Stimulated activated CD8-positive, alpha-beta memory T cell treated with anti-CD3 and anti-CD28 coated beads, Interleukin-4, amount 100 ng/mL, for 24 hours (primary cell): ENCODE results near the gene CRIP1.

Experiments
- DNase-seq: peaks from one replicate; pipeline ENCODE4 v3.0.0-alpha.2; 2020; ENCODE audit warnings: low read depth

Gene CRIP1

DNA sequence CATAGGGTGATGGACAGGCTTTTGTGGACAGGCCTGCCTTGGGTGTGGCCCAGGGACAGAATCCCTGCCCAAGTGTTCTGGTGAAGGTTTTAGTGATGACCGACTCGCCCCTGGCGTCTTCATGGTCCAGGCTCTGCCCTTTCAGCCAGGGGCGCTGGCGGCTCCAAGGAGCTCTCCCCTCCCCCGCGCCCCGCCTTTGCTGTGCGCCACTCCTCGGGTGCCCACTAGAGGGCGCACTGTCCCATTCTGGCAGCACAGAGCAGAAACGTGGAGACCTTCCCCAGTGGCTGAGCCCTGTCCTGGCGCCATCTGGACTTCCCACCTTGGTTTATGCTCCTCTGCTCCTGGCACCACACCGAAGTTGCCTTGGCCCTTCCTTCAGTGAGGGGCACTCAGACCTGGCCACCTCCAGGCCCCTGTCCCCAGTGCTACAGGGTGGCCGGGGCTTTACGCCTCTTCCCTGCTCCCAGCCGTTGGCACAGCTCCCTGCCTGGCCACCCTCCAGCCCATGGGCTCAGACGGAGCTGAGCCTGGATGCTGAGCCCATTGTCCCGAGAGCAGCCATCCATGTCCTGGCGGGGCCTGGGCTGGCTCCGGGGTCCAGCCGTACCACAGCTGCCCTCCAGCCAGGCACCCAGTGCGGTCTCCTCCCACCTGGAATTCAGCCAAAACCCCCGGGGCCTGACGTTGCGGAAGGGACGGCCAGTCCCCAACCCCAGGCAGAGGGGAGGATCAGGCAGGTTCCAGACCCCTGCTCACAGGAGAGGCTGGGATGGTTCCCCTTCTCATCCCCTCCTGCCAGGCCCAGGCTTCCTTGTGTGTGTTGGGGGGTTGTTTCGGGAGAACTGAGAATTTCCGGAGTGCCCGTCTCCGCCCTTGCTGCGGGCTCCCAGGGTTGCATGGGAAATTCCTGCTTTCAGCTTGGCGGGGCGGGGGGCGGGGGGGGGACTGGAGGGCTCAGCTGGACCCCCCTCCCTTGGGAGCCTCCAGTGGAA, 5.6 kb upstream of the CRIP1 start:
- DNase-seq, result peak; percentile 81

GRCh38 chr14:105481886-105482457, 4.7 kb upstream of the CRIP1 start:
- peak; percentile 85 for DNase-seq

- no peak for DNase-seq
Measured at GRCh38 chr14:105482486-105483110, 4.1 kb upstream of the CRIP1 start.

- DNase-seq, result no peak
Measured at GRCh38 chr14:105483300-105484068, 3.2 kb upstream of the CRIP1 start.

GRCh38 chr14:105484069-105484996, 2.4 kb upstream of the CRIP1 start:
- no peak for DNase-seq

GRCh38 chr14:105484997-105485393, 1.7 kb upstream of the CRIP1 start:
- no peak for DNase-seq

GRCh38 chr14:105485739-105486162, 935 bp upstream of the CRIP1 start:
- DNase-seq, result no peak

DNA sequence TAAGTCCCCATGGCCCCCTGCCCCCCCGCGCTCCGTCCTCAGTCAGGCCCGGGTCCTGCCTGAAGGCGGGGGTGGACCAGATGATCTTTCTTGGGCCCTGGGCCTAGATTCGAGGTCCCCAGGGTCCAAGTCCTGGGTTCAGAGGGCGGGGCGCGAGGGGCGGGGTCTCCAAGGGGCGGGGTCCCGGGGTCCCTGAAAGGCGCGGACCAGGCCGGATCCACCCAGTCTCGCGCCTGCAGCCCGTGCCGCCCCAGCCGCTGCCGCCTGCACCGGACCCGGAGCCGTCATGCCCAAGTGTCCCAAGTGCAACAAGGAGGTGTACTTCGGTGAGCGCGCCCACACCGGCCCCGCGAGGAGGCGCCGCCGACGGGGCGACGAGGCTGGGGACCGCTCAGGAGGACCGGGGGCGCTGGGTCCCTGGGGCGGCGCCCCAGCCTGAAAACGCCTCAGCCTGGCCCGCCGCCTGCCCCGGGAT, 325 bp downstream of the CRIP1 start:
- no peak for DNase-seq

DNA sequence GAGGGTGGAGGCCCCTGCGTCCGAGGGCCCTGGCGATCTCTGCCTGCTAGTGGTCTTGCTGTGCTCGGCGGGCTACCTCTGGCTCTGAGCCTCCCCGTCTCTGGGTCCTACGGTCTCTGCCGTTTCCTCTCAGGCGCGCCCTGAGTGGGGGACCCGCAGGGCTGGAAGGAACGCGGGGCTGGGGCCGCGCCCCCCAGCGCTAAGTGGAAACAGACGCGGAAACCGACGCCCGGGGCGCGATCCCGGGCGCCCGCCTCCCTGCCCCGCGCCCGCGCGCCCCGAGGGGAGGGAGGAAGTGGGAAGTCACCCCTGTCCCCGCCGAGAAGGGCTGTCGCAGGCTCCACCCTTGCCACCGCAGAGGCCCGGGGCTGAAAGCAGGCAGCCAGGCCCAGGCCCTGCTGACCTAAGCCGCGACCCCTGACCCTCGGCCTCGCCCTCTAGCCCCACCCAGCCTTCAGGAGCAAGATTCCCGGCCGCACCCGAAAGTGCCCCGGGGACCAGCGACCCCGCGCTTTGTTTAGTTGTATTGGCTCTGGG, 831 bp downstream of the CRIP1 start:
- no peak for DNase-seq

DNA sequence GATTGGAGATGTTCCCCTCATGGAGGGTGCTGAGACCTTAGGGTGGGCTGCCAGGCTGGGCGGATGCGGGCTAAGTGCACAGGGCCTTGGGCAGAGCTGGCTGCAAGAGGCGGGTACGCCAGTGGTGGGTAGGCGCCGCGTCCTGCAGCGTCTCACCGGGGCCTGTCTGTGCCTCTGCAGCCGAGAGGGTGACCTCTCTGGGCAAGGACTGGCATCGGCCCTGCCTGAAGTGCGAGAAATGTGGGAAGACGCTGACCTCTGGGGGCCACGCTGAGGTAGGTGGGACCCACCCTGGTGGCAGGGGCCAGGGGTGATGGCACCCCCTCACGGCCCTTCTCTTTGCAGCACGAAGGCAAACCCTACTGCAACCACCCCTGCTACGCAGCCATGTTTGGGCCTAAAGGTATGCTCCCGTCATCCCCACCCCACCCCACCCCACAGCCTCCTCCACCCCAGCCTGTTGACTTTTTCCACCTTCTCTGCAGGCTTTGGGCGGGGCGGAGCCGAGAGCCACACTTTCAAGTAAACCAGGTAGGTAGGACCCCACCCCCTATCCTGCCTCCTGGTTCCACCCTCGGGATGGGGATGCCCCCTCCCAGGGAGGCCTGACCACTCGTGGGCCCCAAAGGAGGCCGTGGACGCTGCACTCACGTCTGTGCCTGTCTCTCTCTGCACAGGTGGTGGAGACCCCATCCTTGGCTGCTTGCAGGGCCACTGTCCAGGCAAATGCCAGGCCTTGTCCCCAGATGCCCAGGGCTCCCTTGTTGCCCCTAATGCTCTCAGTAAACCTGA, 1.5 kb downstream of the CRIP1 start:
- no peak for DNase-seq

DNA sequence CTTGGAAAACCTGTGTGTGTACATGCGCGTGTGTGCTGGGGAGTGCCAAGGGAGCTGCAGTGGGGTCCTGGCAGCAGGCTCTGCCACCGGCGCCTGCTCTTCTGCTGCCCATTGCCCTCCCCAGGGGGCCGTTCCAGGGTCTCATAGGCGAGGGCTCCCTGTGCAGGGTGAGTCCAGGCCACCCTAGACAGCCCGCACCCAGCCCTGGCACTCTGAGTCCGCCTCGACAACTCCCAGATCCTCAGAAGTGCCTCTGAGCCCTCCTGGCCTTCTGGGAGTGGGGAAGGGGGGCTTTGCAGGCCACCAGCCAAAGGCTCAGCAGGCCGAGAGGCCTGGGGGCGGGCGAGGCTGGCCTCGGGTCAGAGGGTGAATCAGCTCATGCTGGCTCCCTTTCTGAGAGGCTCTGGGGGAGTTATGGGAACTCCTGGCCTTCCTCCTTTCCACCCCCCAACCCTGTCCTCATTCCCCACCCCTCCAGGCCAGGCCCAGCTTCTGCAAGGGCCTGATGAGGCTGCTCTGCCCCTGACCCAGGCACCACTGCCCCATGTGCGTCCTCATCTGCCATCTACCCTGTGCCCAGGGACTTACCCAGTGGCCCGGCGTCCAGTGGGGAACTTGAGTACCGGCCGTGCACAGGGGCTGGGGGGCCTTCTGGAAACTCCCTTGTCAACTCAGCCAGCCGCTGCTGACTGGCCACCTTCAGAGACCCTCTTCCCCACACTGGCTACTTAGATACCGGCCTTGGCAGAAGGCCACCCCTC, 2.3 kb downstream of the CRIP1 start:
- DNase-seq, result no peak

DNA sequence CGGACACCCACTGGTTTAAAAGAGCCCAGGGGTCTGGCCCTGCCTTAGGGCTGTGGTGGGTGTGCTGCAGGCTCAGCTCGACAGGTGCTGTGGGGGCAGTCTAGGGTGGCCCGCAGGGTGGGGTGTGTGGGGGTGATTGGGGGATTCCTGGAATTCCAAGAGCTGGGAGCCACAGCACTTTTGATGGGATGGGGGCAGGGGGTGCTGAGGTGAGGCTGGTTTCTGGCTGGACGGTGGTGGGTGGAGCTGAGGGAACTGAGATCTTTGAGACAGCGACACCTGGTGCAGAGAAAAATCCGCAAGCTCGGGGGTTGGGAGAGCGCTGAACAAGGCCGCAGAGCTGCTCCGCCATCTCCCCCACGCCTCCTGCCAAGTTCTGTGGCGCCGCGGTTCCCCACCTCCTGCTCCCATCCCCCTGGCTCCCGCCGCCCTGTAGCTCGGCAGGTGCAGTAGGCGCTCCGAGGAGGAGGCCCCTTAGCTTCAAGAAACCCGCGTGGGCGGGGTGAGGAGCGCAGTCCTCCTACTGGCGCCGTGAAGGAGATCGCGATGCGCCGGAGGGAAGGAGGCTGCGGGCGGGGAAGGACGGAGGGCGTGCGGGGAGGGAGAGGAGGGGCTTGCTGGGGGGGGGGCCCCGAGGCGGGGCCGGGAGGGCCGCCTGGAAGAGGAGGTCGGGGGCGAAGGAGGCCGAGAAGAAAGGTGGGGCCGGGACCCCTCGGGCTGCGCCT, 3.0 kb downstream of the CRIP1 start:
- DNase-seq, result peak; percentile 80

DNA sequence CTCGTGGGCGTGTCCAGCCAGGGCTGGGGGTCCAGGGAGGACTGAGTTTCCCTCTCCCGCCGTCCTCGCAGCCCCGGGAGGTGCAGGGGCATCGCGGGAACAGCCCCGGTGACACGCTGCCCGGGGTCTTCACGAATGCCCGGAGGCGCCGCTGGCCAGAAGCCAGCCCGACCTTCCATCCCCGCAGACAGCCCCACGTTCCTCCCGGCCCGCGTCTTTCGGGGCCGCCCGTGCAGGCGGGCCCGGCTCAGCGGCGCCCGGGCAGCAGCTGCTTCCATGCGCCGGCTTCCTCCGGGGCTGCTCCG, 3.5 kb downstream of the CRIP1 start:
- DNase-seq, result no peak

DNA sequence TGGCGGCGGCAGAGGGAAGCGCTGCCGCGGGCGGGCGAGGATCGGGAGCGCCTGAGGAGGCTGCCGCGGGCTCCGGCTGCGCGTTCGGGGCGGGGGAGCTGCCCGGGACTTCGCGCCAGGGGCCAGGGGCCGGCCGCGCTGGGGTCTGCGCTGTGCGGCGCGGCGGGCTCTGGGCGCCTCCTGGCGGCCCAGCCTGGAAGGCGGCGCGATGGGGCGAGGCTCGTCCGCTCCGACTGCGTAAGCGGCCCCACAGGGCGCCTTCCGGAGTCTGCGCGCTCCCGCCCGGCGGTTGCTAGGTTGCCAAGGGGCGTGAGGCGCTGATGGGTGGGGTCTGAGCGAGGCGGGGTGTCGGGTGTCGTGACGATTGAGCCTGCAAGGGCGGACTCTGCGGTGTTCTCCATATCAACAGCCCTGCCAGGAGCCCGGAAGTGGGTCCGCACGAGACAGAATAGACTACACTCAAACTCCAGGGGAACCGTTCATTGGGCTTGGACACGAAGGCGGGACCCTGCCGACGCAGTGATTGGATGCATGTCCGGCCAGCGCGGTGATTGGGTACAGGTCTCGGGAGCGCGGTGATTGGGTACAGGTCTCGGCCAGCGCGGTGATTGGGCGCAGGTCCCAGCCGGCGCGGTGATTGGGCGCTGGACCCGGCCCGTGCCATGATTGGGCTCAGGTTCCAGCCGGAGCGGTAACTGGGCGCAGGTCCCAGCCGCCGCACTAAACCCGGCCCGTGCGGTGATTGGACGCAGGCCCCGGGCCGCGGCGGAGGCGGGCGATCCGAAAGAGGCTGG, 4.1 kb downstream of the CRIP1 start, which contains the start of gene TEDC1:
TSS of gene TEDC1 (plus strand) at position 675 of the 794 bp plus-strand sequence. CDS start 130 bp downstream, outside the sequence.
- DNase-seq, result peak; percentile 98

DNA sequence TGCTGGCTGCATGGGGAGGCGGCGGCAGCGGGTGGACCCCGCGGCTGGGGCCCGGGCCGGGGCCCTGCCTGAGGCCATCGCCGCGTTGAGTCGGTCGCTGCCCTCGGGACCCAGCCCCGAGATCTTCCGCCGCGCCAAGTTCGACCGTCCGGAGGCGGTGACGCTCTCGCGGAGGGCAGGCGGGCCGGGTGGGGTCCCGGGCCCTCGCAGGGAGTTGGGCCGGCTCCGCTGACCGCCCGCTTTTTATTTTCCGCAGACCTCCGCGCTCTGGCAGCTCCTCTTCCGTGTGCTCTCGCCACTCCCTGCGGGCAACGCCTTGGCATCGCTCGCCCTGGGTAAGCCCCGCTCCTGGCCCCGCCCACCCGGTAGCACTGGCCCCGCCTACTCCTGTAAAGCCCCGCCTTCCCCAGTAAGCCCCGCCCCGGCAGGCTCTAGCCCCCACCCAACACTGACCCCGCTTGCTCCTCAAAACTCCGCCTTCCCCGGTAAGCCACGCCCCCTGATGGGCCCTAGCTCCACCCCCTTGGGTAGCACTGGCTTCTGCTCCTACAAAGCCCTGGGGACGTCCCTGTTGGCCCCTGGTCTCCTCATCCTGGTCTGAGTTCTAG, 4.8 kb downstream of the CRIP1 start:
- peak; percentile 77 for DNase-seq

DNA sequence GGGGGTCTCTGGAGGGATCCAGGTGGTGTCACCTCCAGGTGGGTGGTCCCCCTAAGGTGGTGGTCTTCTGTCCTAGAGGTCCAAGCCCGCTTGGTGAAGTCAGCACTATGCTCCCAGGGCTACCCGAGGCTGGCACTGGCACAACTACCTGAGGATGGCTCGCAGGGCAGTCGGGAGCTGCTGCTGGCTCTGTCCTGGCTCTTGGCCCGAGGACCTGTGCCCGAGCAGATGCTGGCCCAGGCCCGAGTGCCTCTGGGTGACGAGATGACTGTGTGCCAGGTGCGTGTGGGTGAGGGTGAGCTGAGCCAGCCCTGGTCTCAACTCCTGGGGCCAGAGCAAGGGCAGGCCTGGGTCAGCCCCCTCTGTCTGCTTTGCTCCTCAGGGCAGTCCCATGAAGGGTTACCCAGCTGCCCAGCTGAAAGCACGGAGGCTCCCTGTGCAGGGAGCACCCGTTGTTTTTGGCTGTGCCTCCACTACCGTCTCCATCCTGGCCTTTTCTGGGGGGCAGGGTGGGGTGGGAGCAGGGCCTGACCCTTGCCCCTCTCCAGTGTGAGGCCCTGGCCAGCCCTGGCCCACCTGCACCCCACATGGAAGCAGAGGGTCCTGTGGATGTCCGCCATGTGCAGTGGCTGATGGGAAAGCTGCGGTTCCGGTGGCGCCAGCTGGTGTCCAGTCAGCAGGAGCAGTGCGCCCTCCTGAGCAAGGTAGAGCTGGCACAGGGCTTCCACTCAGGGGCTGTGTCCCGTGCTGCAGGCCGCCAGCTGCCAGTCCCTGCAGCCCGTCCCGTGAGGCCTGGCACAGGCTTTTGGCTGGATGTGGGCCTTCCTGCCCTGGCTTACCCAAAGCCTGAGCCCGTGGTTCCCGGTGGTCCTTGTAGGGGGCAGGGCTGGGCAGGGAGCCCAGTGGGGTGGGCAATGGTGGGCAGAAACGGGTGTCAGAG, 5.6 kb downstream of the CRIP1 start:
- DNase-seq, result no peak
